Muscle of leg (tissue), 16 donors: ENCODE measurements around the gene PITRM1. TPM values are rescaled to one million over a fixed set of nuclear protein-coding genes. Genes with fewer than 3 reads are reported as not detected.
A peak's percentile ranks its signal among the peaks of the same experiment; 100 is the strongest.
"Not testable (repeated sequence)": the region's sequence is repeated elsewhere in the genome, so short reads cannot be mapped to it uniquely, and the experiment has no call there.

Experiments used
- DNase-seq: peaks from one replicate; pipeline ENCODE4 v3.0.0; 2013
- H3K27ac ChIP-seq: one replicate; pipeline ENCODE4 v1.5.1; 2013; ENCODE audit warnings: mild to moderate bottlenecking, low read length, control low read depth
- H3K27me3 ChIP-seq: one replicate; pipeline ENCODE4 v1.6.1; 2013; ENCODE audit warnings: low read length; ENCODE audit not compliant: control insufficient read depth, insufficient read depth
- H3K36me3 ChIP-seq: one replicate; pipeline ENCODE4 v1.6.1; 2013; ENCODE audit warnings: low read length; ENCODE audit not compliant: control insufficient read depth, insufficient read depth
- H3K4me1 ChIP-seq: one replicate; pipeline ENCODE4 v1.6.1; 2013; ENCODE audit warnings: low read length; ENCODE audit not compliant: control insufficient read depth, insufficient read depth
- H3K4me3 ChIP-seq: one replicate; pipeline ENCODE4 v1.5.1; 2013; ENCODE audit warnings: low read length, control low read depth
- H3K9me3 ChIP-seq: replicated peaks from 2 replicates; pipeline ENCODE4 v1.6.1; 2013; ENCODE audit warnings: low read depth, low read length; ENCODE audit not compliant: control insufficient read depth
- WGBS: methylation state at CpG from one replicate; pipeline ENCODE4 v1.1.5; 2013; ENCODE audit warnings: missing lambda C conversion rate; ENCODE audit not compliant: insufficient coverage; 5-methylcytosine and 5-hydroxymethylcytosine counted together
- long read RNA-seq, 11 donors: transcript quantifications; one replicate each; lab custom pipeline, GENCODE V29; 2026
- polyA plus RNA-seq, 8 donors: library from polyadenylated mRNA; unstranded; fragments of 120-200 nt; gene quantifications; one replicate each; pipeline versions ENCODE4 v1.2.1 to v1.2.3, GENCODE V29; 2013; ENCODE audit warnings: inconsistent platforms in 1 of 8, low replicate concordance in 1 of 8; ENCODE audit not compliant: insufficient read length in 8 of 8, insufficient read depth in 1 of 8
- total RNA-seq: library from RNA; stranded (reverse); fragments of 120-200 nt; gene quantifications from one replicate; pipeline ENCODE4 v1.2.4, GENCODE V29; 2013

PITRM1 gene
- total RNA-seq = 44.0 TPM
- polyA plus RNA-seq = 10 to 100 TPM; 49.9 to 69.8 (median 56.3) TPM
- long read RNA-seq, donor 1, partial matches to known transcripts = 0 of 1 reads
- long read RNA-seq, donor 1, other reads (novel, unspliced or antisense) = 0 of 1 reads
- long read RNA-seq, donor 2 = 0 reads
- long read RNA-seq, donor 3, partial matches to known transcripts = 9 of 11 reads
- long read RNA-seq, donor 3, other reads (novel, unspliced or antisense) = 0 of 11 reads
- long read RNA-seq, donor 4, partial matches to known transcripts = 0 of 1 reads
- long read RNA-seq, donor 4, other reads (novel, unspliced or antisense) = 0 of 1 reads
- long read RNA-seq, donor 5, transcript PITRM1-201 (27 exons, 3,450 nt) = major isoform, 5 of 29 reads
- long read RNA-seq, donor 5, partial matches to known transcripts = 22 of 29 reads
- long read RNA-seq, donor 5, other reads (novel, unspliced or antisense) = 0 of 29 reads
- long read RNA-seq, donor 6, transcript PITRM1-201 (27 exons, 3,450 nt) = major isoform, 5 of 6 reads
- long read RNA-seq, donor 6, partial matches to known transcripts = 0 of 6 reads
- long read RNA-seq, donor 6, other reads (novel, unspliced or antisense) = 0 of 6 reads
- long read RNA-seq, donor 7, partial matches to known transcripts = 0 of 3 reads
- long read RNA-seq, donor 7, other reads (novel, unspliced or antisense) = 0 of 3 reads
- long read RNA-seq, donor 8, partial matches to known transcripts = 0 of 1 reads
- long read RNA-seq, donor 8, other reads (novel, unspliced or antisense) = 0 of 1 reads
- long read RNA-seq, donor 9, partial matches to known transcripts = 0 of 1 reads
- long read RNA-seq, donor 9, other reads (novel, unspliced or antisense) = 0 of 1 reads
- long read RNA-seq, donor 10, partial matches to known transcripts = 0 of 3 reads
- long read RNA-seq, donor 10, other reads (novel, unspliced or antisense) = 0 of 3 reads
- long read RNA-seq, donor 11, partial matches to known transcripts = 0 of 1 reads
- long read RNA-seq, donor 11, other reads (novel, unspliced or antisense) = 0 of 1 reads

- DNase-seq = peak; percentile 99
- H3K9me3 ChIP-seq = no peaks in the 10 kb centered on the region
- H3K4me3 ChIP-seq = peak within 1 kb of the TSS; percentile 75
- H3K4me1 ChIP-seq = peaks cover 24% of the 10 kb centered on the region
- under 1% methylated on average over 45 of the region's 73 CpGs for WGBS
- peaks cover 20% of the 10 kb centered on the region for H3K36me3 ChIP-seq
- peak within 1 kb of the TSS; percentile 84 for H3K27ac ChIP-seq
- H3K27me3 ChIP-seq = no peaks in the 10 kb centered on the region
Observed at GRCh38 chr10:3172446-3173170, at the start of gene PITRM1. PITRM1 (minus strand) TSS chr10:3172782; CDS start chr10:3172772, 10 bp downstream.

GRCh38 chr10:3222068-3222467 is 49.5 kb upstream of the PITRM1 start:
- Histone ChIP-seq H3K27me3 (no peaks in the 10 kb centered on the region), H3K4me3 (no peak overlapping the region), H3K9me3 (no peaks in the 10 kb centered on the region), H3K4me1 (peaks cover 3% of the 10 kb centered on the region), H3K36me3 (no peaks in the 10 kb centered on the region), H3K27ac (no peak overlapping the region)
- no peak for DNase-seq
- WGBS = 92% methylated on average over 4 of the region's 10 CpGs

- not testable (repeated sequence) for H3K4me3 ChIP-seq, H3K27ac ChIP-seq, H3K9me3 ChIP-seq, H3K27me3 ChIP-seq, H3K4me1 ChIP-seq, DNase-seq, H3K36me3 ChIP-seq
- WGBS = no CpG with 5 or more reads among the region's 2 CpGs
Observed at GRCh38 chr10:3221601-3222000, 49.0 kb upstream of the PITRM1 start.

DNA sequence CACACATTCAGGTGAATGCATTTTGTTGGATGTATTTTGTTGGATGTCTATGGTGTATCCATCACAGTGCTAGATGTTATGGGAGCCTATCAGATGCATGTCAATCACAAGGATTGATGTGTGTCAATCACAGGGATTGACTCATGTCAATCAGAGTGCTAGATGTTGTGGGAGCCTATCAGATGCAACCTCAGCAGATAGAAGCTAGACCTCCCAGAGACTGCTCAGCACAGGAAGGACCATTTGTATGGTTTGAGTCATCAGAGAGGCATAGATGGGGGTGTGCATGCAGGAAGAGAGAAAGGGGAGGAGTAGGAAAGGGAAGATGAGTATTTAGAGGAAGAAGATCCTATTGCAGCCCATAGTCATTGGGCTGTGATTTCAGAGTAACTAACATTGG is 48.3 kb upstream of the PITRM1 start:
- DNase-seq = no peak

DNA sequence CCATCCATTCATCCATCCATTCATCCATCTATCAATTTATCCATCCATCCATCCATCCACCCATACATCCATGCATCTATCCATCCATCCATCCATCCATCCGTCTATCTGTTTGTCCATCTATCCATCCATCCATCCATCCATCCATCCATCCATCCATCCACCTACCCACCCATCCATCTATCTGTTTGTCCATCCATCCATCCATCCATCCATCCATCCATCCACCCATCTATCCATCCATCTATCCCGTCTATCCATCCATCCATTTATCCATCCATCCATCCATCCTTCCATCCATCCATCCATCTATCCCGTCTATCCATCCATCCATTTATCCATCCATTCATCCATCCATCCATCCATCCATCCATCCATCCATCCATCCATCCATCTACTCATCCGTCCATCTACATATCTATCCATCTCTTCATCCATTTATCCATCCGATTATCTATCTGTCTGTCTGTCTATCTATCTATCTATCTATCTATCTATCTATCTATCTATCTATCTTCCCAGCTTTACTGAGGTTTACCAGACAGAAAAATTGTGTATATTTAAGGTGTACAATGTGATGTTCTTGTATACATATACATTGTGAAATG is 46.5 kb upstream of the PITRM1 start:
- not testable (repeated sequence) for H3K4me1 ChIP-seq, H3K27me3 ChIP-seq, H3K4me3 ChIP-seq, H3K27ac ChIP-seq, DNase-seq, H3K9me3 ChIP-seq, H3K36me3 ChIP-seq
- 92% methylated on average over 4 of the region's 5 CpGs for WGBS

More for the DNA sequence above, 48.3 kb upstream of the PITRM1 start:
- H3K36me3 ChIP-seq = no peaks in the 10 kb centered on the region
- no peak overlapping the region for H3K4me3 ChIP-seq
- H3K27me3 ChIP-seq = no peaks in the 10 kb centered on the region
- H3K27ac ChIP-seq = no peak overlapping the region
- H3K9me3 ChIP-seq = no peaks in the 10 kb centered on the region
- H3K4me1 ChIP-seq = no peaks in the 10 kb centered on the region

DNA sequence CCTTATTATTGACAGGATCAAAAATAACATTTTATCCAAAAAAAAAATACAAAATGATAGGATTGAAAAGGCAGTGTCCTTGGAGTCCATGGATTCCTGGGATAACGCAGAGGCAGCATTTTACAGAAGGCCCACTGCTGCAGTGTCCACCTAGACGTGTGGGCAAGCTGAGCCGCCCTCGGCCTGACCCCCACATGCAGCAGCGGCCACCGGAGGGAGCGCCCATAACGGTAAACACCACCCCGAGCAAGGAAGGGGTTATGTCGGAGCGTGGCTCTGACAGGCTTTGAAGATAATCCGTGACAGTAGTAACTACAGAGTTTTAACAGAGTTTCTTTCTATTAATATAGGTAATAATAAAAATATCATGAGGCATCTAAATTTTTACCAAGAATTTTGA is 45.3 kb upstream of the PITRM1 start:
- no peak overlapping the region for H3K27ac ChIP-seq
- no peak for DNase-seq

DNA sequence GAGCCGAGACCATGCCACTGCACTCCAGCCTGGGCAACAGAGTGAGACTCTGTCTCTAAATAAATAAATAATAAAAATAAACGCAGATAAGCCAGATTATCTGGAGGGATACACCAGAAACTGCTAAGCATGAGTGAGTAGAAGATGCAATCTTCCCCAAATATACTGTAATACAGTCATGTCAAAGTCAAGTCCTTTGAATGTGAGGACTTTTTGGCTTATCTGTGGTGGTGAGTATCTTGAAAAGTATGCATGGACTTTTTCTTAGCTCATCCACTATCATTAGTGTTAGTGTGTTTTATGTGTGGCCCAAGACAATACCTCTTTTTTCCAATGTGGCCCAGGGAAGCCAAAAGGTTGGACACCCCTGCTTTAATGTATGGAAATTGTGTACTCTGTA is 44.7 kb upstream of the PITRM1 start:
- H3K27me3 ChIP-seq = no peaks in the 10 kb centered on the region
- no peaks in the 10 kb centered on the region for H3K36me3 ChIP-seq
- no peak overlapping the region for H3K27ac ChIP-seq
- peaks cover 16% of the 10 kb centered on the region for H3K4me1 ChIP-seq
- WGBS = no CpG with 5 or more reads among the region's 2 CpGs
- DNase-seq = no peak
- no peak overlapping the region for H3K4me3 ChIP-seq
- no peaks in the 10 kb centered on the region for H3K9me3 ChIP-seq

More for the DNA sequence above, 45.3 kb upstream of the PITRM1 start:
- Histone ChIP-seq H3K9me3 (no peaks in the 10 kb centered on the region), H3K4me1 (peaks cover 16% of the 10 kb centered on the region), H3K27me3 (no peaks in the 10 kb centered on the region), H3K4me3 (no peak overlapping the region), H3K36me3 (no peaks in the 10 kb centered on the region)
- WGBS = 94% methylated on average over 7 of the region's 12 CpGs

- H3K36me3 ChIP-seq = no peaks in the 10 kb centered on the region
- no peaks in the 10 kb centered on the region for H3K27me3 ChIP-seq
- peaks cover 16% of the 10 kb centered on the region for H3K4me1 ChIP-seq
- WGBS = 80% methylated on average over 13 of the region's 14 CpGs
- H3K9me3 ChIP-seq = no peaks in the 10 kb centered on the region
- H3K27ac ChIP-seq = no peak overlapping the region
- DNase-seq = no peak
- no peak overlapping the region for H3K4me3 ChIP-seq
Observed at GRCh38 chr10:3215153-3215775, 42.7 kb upstream of the PITRM1 start.

DNA sequence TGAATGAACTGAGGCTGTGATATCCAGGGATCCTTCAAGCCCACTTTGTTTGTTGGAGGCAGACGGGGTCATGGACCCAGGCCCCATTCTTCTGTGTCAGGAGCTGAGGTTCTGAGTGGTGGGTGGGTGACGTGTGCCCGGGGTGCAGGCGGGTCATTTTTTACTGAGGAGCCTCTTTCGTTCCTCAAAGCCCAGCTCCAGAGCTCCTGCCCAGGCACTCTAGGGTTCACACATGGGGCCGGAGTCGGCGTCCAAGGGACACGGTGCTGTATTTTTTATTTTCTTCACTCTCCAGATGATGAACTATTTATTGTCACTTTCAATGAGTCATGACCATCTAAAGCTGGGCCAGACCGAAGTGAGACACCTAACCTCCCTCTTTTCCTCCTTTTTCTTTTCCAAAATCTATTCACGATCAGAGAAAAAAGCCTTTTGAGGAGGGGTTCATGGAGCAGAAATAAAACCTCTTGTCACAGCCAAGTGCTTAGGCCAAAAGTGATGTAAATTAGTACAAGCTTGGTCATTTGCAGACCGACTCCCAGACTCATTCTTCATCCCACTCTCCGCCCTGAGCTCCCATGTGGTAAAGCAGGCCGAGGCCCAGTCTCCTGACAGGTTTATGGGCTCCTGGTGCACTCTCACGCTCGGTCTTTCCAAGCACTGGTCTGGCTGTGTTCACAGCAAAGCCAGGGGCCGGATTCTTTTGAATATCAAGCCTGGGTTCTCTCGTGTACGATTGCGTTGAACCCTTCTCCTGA is 41.4 kb upstream of the PITRM1 start:
- H3K27ac ChIP-seq = peak overlapping the region; percentile 3
- WGBS = 41% methylated on average over 17 of the region's 20 CpGs

More for the DNA sequence above, 41.4 kb upstream of the PITRM1 start:
- Histone ChIP-seq H3K4me3 (no peak overlapping the region), H3K9me3 (no peaks in the 10 kb centered on the region), H3K4me1 (peaks cover 16% of the 10 kb centered on the region), H3K36me3 (no peaks in the 10 kb centered on the region), H3K27me3 (no peaks in the 10 kb centered on the region)
- DNase-seq = peak; percentile 91
